Large intestine (tissue), 3 donors: ENCODE results near the gene LY6G5B. TPM values are rescaled to one million over a fixed set of nuclear protein-coding genes. Genes with fewer than 3 reads are reported as not detected.
A peak's percentile ranks its signal among the peaks of the same experiment; 100 is the strongest.

Experiments
- DNase-seq, 2 donors: peaks; one replicate each; pipeline versions ENCODE4 v3.0.0 to v3.0.0-alpha.2; 2013
- H3K27ac ChIP-seq: one replicate; pipeline ENCODE4 v1.5.1; 2013; ENCODE audit warnings: low read length
- H3K27me3 ChIP-seq: 2 replicates; pipeline ENCODE4 v1.6.1; 2013; ENCODE audit warnings: low read length; ENCODE audit not compliant: control insufficient read depth, insufficient read depth
- H3K36me3 ChIP-seq: 2 replicates; pipeline ENCODE4 v1.6.1; 2013; ENCODE audit warnings: low read length; ENCODE audit not compliant: control insufficient read depth, insufficient read depth
- H3K4me1 ChIP-seq: one replicate; pipeline ENCODE4 v1.6.1; 2013; ENCODE audit warnings: low read length; ENCODE audit not compliant: control insufficient read depth, insufficient read depth
- H3K4me3 ChIP-seq: one replicate; pipeline ENCODE4 v1.5.1; 2013; ENCODE audit warnings: low read length
- H3K9me3 ChIP-seq: one replicate; pipeline ENCODE4 v1.6.1; 2013; ENCODE audit warnings: mild to moderate bottlenecking, low read depth, low read length, moderate library complexity; ENCODE audit not compliant: control insufficient read depth
- WGBS: methylation state at CpG from one replicate; pipeline ENCODE4 v1.1.5; 2013; ENCODE audit warnings: low lambda C conversion rate; ENCODE audit not compliant: insufficient coverage; 5-methylcytosine and 5-hydroxymethylcytosine counted together
- polyA plus RNA-seq: library from polyadenylated mRNA; unstranded; fragments of 120-200 nt; gene quantifications from one replicate; pipeline ENCODE4 v1.2.1, GENCODE V29; 2013

Gene LY6G5B
- polyA plus RNA-seq, 1 donor: 18.7 TPM

GRCh38 chr6:31692353-31692752, 22.6 kb downstream of the LY6G5B start:
- H3K4me3 ChIP-seq: no peak overlapping the region
- DNase-seq: no peak
- peaks cover 13% of the 10 kb centered on the region for H3K4me1 ChIP-seq

GRCh38 chr6:31692886-31693285, 23.1 kb downstream of the LY6G5B start:
- Histone ChIP-seq H3K36me3 (peaks cover 89% of the 10 kb centered on the region), H3K4me1 (peaks cover 13% of the 10 kb centered on the region), H3K4me3 (no peak overlapping the region), H3K9me3 (peaks cover 2% of the 10 kb centered on the region), H3K27ac (no peak overlapping the region), H3K27me3 (no peaks in the 10 kb centered on the region)
- DNase-seq: no peak
- no CpG with 5 or more reads among the region's 9 CpGs for WGBS

More at GRCh38 chr6:31692353-31692752, 22.6 kb downstream of the LY6G5B start:
- H3K27ac ChIP-seq: no peak overlapping the region
- H3K27me3 ChIP-seq: no peaks in the 10 kb centered on the region
- H3K9me3 ChIP-seq: peaks cover 2% of the 10 kb centered on the region
- peaks cover 90% of the 10 kb centered on the region for H3K36me3 ChIP-seq
- WGBS: no CpG with 5 or more reads among the region's 4 CpGs

GRCh38 chr6:31693535-31693934, 23.8 kb downstream of the LY6G5B start:
- H3K27ac ChIP-seq: no peak overlapping the region
- H3K4me1 ChIP-seq: peaks cover 13% of the 10 kb centered on the region
- WGBS: no CpG with 5 or more reads among the region's 6 CpGs
- H3K27me3 ChIP-seq: no peaks in the 10 kb centered on the region
- DNase-seq: no peak
- peaks cover 82% of the 10 kb centered on the region for H3K36me3 ChIP-seq
- H3K4me3 ChIP-seq: no peak overlapping the region
- peaks cover 2% of the 10 kb centered on the region for H3K9me3 ChIP-seq

GRCh38 chr6:31697555-31697954, 27.8 kb downstream of the LY6G5B start:
- Histone ChIP-seq H3K4me1 (peaks cover 15% of the 10 kb centered on the region), H3K9me3 (peaks cover 2% of the 10 kb centered on the region), H3K36me3 (peaks cover 59% of the 10 kb centered on the region), H3K27me3 (no peaks in the 10 kb centered on the region), H3K4me3 (no peak overlapping the region), H3K27ac (no peak overlapping the region)
- no CpG with 5 or more reads among the region's 3 CpGs for WGBS
- no peak for DNase-seq

GRCh38 chr6:31700740-31701401, 31.1 kb downstream of the LY6G5B start:
- H3K27ac ChIP-seq: peak overlapping the region; percentile 11
- H3K27me3 ChIP-seq: no peaks in the 10 kb centered on the region
- no peak overlapping the region for H3K4me3 ChIP-seq
- peak in 1 of 2 donors; percentile 33 for DNase-seq
- H3K4me1 ChIP-seq: peaks cover 15% of the 10 kb centered on the region
- WGBS: 60% methylated on average over 2 of the region's 5 CpGs
- H3K9me3 ChIP-seq: no peaks in the 10 kb centered on the region
- peaks cover 29% of the 10 kb centered on the region for H3K36me3 ChIP-seq

GRCh38 chr6:31701666-31702404, 32.1 kb downstream of the LY6G5B start:
- Histone ChIP-seq H3K27me3 (no peaks in the 10 kb centered on the region), H3K4me3 (peak overlapping the region; percentile 81), H3K36me3 (peaks cover 21% of the 10 kb centered on the region), H3K9me3 (no peaks in the 10 kb centered on the region), H3K4me1 (peaks cover 15% of the 10 kb centered on the region), H3K27ac (peak overlapping the region; percentile 94)
- peak in 1 of 2 donors; percentile 49 for DNase-seq
- 0% methylated on average over 1 of the region's 7 CpGs for WGBS

- Histone ChIP-seq H3K27me3 (no peaks in the 10 kb centered on the region), H3K36me3 (peaks cover 17% of the 10 kb centered on the region), H3K4me3 (peak overlapping the region; percentile 81), H3K27ac (peak overlapping the region; percentile 94), H3K9me3 (no peaks in the 10 kb centered on the region), H3K4me1 (peaks cover 15% of the 10 kb centered on the region)
- DNase-seq: no peak
- WGBS: 0% methylated on average over 4 of the region's 10 CpGs
Observed at GRCh38 chr6:31702405-31702818, 32.6 kb downstream of the LY6G5B start.

GRCh38 chr6:31702819-31703716, 33.3 kb downstream of the LY6G5B start, which contains the start of gene ABHD16A:
Gene ABHD16A, minus strand, starts transcription at chr6:31703324. Its CDS starts 43 bp downstream, at chr6:31703281.
- Histone ChIP-seq H3K4me3 (peak within 1 kb of the TSS; percentile 81), H3K27ac (peak within 1 kb of the TSS; percentile 94), H3K36me3 (peaks cover 13% of the 10 kb centered on the region), H3K27me3 (no peaks in the 10 kb centered on the region), H3K9me3 (no peaks in the 10 kb centered on the region), H3K4me1 (peaks cover 15% of the 10 kb centered on the region)
- peak; percentile 99 for DNase-seq
- 17% methylated on average over 4 of the region's 54 CpGs for WGBS

- H3K27ac ChIP-seq: no peak overlapping the region
- no peaks in the 10 kb centered on the region for H3K36me3 ChIP-seq
- WGBS: no CpG with 5 or more reads among the region's 6 CpGs
- no peaks in the 10 kb centered on the region for H3K9me3 ChIP-seq
- peaks cover 12% of the 10 kb centered on the region for H3K4me1 ChIP-seq
- H3K4me3 ChIP-seq: no peak overlapping the region
- H3K27me3 ChIP-seq: no peaks in the 10 kb centered on the region
- no peak for DNase-seq
Observed at GRCh38 chr6:31705931-31706330, 36.2 kb downstream of the LY6G5B start.

- Histone ChIP-seq H3K4me3 (no peak within 1 kb of the TSS), H3K36me3 (no peaks in the 10 kb centered on the region), H3K9me3 (no peaks in the 10 kb centered on the region), H3K27ac (no peak within 1 kb of the TSS), H3K4me1 (peaks cover 6% of the 10 kb centered on the region), H3K27me3 (no peaks in the 10 kb centered on the region)
- no CpG with 5 or more reads among the region's 3 CpGs for WGBS
- no peak for DNase-seq
Observed at GRCh38 chr6:31706599-31706998, 36.8 kb downstream of the LY6G5B start, which contains the start of gene LY6G6F. Gene LY6G6F, plus strand, starts transcription at chr6:31706866. Its CDS starts 41 bp downstream, at chr6:31706907.
